Measurements from ENCODE around the gene TIMM17A. TPM values are rescaled to one million over a fixed set of nuclear protein-coding genes. Genes with fewer than 3 reads are reported as not detected.
A peak's percentile ranks its signal among the peaks of the same experiment; 100 is the strongest.

Gene TIMM17A
- polyA plus RNA-seq, 1 donor: 41.6 TPM

DNA sequence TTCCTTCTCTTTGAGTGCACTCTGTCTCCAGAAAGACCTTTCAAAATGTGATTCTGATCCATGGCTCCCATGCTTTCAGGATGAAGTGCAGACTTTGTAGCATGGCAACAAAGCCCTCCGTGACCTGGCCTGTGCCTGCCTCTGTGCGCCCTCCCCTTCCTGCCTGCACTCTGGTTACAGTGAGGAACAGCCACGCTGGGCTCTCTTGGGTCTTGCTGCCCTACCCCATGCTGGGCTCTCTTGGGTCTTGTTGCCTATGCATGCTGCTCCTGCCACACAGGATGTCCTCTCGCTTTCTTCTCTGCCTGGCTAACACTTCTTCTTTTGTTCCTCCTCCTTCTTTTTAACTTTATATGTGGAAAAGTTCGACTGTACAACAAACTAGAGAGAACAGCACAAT, 37.0 kb upstream of the TIMM17A start:
- Histone ChIP-seq H3K27me3 (ENCODE audit: control insufficient read depth, insufficient read depth, low read length) (no peaks in the 10 kb centered on the region), H3K36me3 (ENCODE audit: control insufficient read depth, insufficient read depth, low read length) (no peaks in the 10 kb centered on the region), H3K4me3 (ENCODE audit: low read length) (no peak overlapping the region), H3K4me1 (ENCODE audit: control insufficient read depth, insufficient read depth, low read length) (peaks cover 11% of the 10 kb centered on the region), H3K27ac (ENCODE audit: low read length) (peak overlapping the region; percentile 33), H3K9me3 (ENCODE audit: control insufficient read depth, low read depth, low read length) (no peaks in the 10 kb centered on the region)
- DNase-seq: no peak
- WGBS (ENCODE audit: insufficient coverage, low lambda C conversion rate): 100% methylated on average over 1 of the region's 5 CpGs

DNA sequence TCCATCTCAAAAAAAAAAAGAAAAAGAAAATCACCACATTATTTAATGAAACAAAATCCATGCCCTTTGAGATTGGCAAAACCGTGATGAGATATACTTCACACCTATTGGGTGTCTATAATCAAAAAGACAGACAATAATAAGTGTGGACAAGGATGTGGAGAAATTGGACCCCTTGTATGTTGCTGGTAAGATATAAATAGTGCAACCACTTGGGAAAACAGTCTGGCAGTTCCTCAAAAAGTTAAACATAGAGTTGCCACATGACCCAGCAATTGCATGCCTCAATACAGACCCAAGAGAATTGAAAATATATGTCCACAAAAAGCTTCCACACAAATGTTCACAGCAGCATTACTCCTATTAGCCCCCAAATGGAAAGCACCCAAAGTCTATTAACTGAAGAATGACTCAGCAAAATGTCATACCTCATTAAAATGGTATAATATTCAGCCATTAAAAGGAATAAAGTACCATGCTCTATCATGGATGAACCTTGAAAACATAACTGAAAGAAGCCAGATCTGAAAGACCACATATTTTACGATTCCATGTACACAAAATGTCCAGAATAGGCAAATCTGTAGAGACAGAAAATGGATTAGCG, 33.2 kb upstream of the TIMM17A start:
- Histone ChIP-seq H3K4me3 (ENCODE audit: low read length) (no peak overlapping the region), H3K4me1 (ENCODE audit: control insufficient read depth, insufficient read depth, low read length) (peaks cover 7% of the 10 kb centered on the region), H3K27me3 (ENCODE audit: control insufficient read depth, insufficient read depth, low read length) (no peaks in the 10 kb centered on the region), H3K9me3 (ENCODE audit: control insufficient read depth, low read depth, low read length) (no peaks in the 10 kb centered on the region), H3K27ac (ENCODE audit: low read length) (no peak overlapping the region), H3K36me3 (ENCODE audit: control insufficient read depth, insufficient read depth, low read length) (no peaks in the 10 kb centered on the region)
- no peak for DNase-seq
- WGBS (ENCODE audit: insufficient coverage, low lambda C conversion rate): 100% methylated on average over 1 of the region's 3 CpGs

DNA sequence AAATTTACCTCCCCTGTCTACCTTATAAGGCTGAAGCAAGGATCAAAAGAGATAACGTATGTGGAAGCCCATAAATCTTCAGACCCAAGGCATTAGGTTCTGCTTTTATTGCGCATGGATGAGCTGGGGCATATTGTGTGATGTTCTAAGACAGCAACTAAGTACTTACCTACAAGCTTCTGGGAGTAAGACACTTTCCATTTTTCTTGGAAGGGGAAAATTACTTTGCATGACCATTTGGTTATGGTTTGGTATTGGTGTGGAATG, 30.1 kb upstream of the TIMM17A start:
- H3K4me1 ChIP-seq (ENCODE audit: control insufficient read depth, insufficient read depth, low read length): no peaks in the 10 kb centered on the region
- no CpG with 5 or more reads among the region's 2 CpGs for WGBS (ENCODE audit: insufficient coverage, low lambda C conversion rate)
- no peak overlapping the region for H3K27ac ChIP-seq (ENCODE audit: low read length)
- H3K4me3 ChIP-seq (ENCODE audit: low read length): no peak overlapping the region
- H3K27me3 ChIP-seq (ENCODE audit: control insufficient read depth, insufficient read depth, low read length): no peaks in the 10 kb centered on the region
- H3K9me3 ChIP-seq (ENCODE audit: control insufficient read depth, low read depth, low read length): no peaks in the 10 kb centered on the region
- DNase-seq: no peak
- no peaks in the 10 kb centered on the region for H3K36me3 ChIP-seq (ENCODE audit: control insufficient read depth, insufficient read depth, low read length)

DNA sequence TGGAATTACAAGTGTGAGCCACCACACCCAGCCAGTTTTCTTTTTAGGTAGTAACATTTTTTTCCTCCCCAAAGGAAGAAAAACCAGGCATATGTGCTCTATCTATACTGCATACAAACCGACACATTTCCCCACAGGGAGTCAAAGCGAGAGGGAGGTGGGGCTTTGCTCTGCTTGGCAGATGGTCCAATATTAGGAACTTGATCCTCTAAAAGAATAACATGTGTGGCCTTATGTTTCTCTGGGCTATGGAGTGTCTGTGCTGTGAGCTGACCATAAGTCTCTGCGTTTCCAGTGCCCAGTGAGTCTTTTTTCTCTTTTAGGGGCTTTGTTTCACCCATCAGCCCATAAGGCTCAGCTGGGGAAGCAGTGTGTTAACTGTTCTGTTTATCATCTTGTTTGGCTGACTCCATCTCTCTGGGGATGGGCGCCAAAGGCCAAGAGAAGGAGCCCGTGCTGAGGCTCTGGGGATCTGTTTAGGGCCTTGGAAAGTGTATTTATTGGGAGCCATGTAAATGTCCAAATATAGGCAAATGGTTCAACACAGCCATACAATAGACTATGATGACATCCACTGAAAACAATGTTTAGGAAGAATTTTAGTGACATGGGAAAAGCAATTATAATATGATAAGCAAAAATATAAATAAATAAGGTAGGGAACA, 29.2 kb upstream of the TIMM17A start:
- DNase-seq: no peak
- peaks cover 2% of the 10 kb centered on the region for H3K27me3 ChIP-seq (ENCODE audit: control insufficient read depth, insufficient read depth, low read length)
- H3K4me1 ChIP-seq (ENCODE audit: control insufficient read depth, insufficient read depth, low read length): no peaks in the 10 kb centered on the region
- WGBS (ENCODE audit: insufficient coverage, low lambda C conversion rate): no CpG with 5 or more reads among the region's 5 CpGs
- no peak overlapping the region for H3K4me3 ChIP-seq (ENCODE audit: low read length)
- H3K36me3 ChIP-seq (ENCODE audit: control insufficient read depth, insufficient read depth, low read length): no peaks in the 10 kb centered on the region
- no peaks in the 10 kb centered on the region for H3K9me3 ChIP-seq (ENCODE audit: control insufficient read depth, low read depth, low read length)
- no peak overlapping the region for H3K27ac ChIP-seq (ENCODE audit: low read length)

DNA sequence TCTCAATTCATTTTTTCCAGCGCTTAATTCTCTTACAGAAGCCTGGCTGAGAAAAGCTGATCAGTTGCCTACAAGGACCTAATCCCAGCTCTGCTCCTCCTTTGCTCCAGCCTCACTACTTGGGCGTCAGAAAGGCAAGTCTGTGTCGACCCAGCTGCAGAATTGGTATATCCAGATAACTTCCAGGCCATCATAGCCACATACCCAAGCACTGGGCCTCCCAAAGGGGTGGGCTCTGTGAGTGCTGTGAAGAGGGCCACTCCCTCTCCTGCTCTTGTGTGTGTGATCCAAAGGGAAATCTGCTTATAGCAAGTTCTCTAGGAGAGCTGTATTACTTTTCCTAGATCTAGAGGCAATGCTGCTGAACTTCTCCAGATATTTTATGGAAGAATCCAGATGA, 27.0 kb upstream of the TIMM17A start:
- Histone ChIP-seq H3K27me3 (ENCODE audit: control insufficient read depth, insufficient read depth, low read length) (peaks cover 5% of the 10 kb centered on the region), H3K9me3 (ENCODE audit: control insufficient read depth, low read depth, low read length) (no peaks in the 10 kb centered on the region), H3K36me3 (ENCODE audit: control insufficient read depth, insufficient read depth, low read length) (no peaks in the 10 kb centered on the region), H3K4me3 (ENCODE audit: low read length) (no peak overlapping the region), H3K27ac (ENCODE audit: low read length) (no peak overlapping the region), H3K4me1 (ENCODE audit: control insufficient read depth, insufficient read depth, low read length) (no peaks in the 10 kb centered on the region)
- no peak for DNase-seq
- 100% methylated on average over 1 of the region's 3 CpGs for WGBS (ENCODE audit: insufficient coverage, low lambda C conversion rate)

DNA sequence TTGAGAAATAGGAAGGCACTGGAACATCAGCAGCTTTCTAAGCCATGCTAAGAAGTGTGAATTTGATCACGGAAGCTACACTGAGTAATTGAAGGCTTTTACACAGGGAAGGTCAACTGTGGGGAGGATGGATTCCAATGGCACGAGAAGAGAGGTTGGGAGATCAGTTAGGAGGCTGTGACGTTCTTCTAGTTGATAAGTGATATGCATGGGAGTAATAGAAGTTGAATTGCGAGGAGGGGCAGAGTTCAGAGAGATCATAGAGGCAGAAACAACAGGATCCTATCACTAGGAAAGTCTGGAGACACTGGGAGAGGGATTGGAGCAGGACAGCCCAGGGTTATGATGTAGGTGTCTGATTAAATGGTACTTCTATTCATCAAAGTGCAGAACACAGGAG, 25.2 kb upstream of the TIMM17A start:
- Histone ChIP-seq H3K9me3 (ENCODE audit: control insufficient read depth, low read depth, low read length) (no peaks in the 10 kb centered on the region), H3K4me3 (ENCODE audit: low read length) (no peak overlapping the region), H3K4me1 (ENCODE audit: control insufficient read depth, insufficient read depth, low read length) (no peaks in the 10 kb centered on the region), H3K36me3 (ENCODE audit: control insufficient read depth, insufficient read depth, low read length) (no peaks in the 10 kb centered on the region), H3K27me3 (ENCODE audit: control insufficient read depth, insufficient read depth, low read length) (peaks cover 5% of the 10 kb centered on the region), H3K27ac (ENCODE audit: low read length) (no peak overlapping the region)
- DNase-seq: no peak
- WGBS (ENCODE audit: insufficient coverage, low lambda C conversion rate): no CpG with 5 or more reads among the region's 4 CpGs

DNA sequence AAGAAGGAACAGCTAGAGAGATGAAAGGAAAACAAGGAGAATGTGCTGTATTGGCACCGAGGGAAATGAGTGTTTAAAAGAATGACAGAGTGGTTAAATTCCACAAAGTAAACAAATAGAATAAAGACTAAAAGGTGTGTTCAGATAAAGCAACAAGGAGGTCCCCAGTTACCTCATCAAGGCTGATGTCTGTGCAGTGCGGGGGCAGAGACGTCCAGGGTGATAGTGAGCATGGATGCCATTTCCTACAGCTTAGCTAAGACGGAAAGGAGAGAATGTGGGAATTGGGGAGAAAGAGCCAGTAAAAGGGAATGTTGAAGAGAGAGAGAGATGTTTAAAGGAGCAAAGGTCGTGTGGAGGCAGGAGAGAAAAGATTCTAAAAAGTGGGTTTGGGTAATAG, 24.5 kb upstream of the TIMM17A start:
- Histone ChIP-seq H3K4me3 (ENCODE audit: low read length) (no peak overlapping the region), H3K27me3 (ENCODE audit: control insufficient read depth, insufficient read depth, low read length) (peaks cover 5% of the 10 kb centered on the region), H3K4me1 (ENCODE audit: control insufficient read depth, insufficient read depth, low read length) (no peaks in the 10 kb centered on the region), H3K36me3 (ENCODE audit: control insufficient read depth, insufficient read depth, low read length) (no peaks in the 10 kb centered on the region), H3K9me3 (ENCODE audit: control insufficient read depth, low read depth, low read length) (no peaks in the 10 kb centered on the region), H3K27ac (ENCODE audit: low read length) (no peak overlapping the region)
- DNase-seq: no peak
- WGBS (ENCODE audit: insufficient coverage, low lambda C conversion rate): 64% methylated on average over 3 of the region's 5 CpGs

DNA sequence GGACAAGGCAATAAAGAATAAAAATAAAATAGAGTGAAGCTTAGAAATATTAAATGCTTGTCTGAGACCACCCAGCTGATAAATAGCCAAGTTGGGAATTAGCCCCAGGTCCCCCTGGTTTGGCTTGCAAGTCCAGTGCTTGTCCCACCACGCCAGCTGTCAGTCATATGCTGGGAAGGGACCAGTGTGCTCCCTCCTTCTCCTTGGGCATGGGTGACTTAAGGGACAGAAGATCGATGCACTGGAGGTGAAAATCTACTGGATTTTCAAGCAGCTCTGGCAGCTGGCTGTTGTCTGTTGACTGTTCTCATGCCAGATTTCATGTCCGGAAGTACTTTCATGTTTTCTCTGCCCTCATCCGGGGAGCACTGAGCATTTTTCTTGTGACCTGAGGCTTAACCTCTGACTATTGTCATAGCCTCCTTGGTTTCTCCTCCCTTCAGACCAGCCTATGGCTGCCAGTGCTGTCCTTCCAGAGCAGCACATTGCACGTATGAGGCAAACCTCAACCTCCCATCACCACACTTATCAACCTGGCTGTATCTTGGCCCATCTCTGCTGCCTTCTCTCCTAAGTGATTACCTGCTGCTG, 21.4 kb upstream of the TIMM17A start:
- H3K4me1 ChIP-seq (ENCODE audit: control insufficient read depth, insufficient read depth, low read length): no peaks in the 10 kb centered on the region
- no peaks in the 10 kb centered on the region for H3K9me3 ChIP-seq (ENCODE audit: control insufficient read depth, low read depth, low read length)
- no peak overlapping the region for H3K27ac ChIP-seq (ENCODE audit: low read length)
- H3K27me3 ChIP-seq (ENCODE audit: control insufficient read depth, insufficient read depth, low read length): peaks cover 5% of the 10 kb centered on the region
- WGBS (ENCODE audit: insufficient coverage, low lambda C conversion rate): 17% methylated on average over 1 of the region's 5 CpGs
- no peaks in the 10 kb centered on the region for H3K36me3 ChIP-seq (ENCODE audit: control insufficient read depth, insufficient read depth, low read length)
- DNase-seq: no peak
- no peak overlapping the region for H3K4me3 ChIP-seq (ENCODE audit: low read length)

DNA sequence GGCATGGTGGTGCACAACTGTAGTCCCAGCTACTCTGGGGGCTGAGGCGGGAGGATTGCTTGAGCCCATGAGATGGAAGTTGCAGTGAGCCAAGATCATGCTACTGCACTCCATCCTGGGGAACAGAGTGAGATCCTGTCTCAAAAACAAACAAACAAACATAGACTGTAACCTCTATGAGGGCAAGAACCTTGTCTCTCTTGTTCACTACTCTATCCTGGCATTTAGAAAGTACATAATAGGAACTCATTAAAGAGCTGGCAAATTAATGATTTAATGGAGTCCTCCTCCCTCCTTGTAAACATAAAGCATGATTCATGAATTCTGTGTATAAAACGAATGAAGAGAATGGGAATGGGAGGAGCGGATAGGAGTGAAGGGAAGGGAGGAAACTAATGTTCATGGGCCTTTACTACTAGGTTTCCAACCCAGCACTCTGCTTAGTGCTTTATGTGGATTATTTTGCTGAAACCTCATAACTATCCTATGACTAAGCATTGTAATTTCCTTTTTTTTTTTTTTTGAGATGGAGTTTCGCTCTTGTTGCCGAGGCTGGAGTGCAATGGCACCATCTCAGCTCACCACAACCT, 17.6 kb upstream of the TIMM17A start:
- WGBS (ENCODE audit: insufficient coverage, low lambda C conversion rate): no CpG with 5 or more reads among the region's 5 CpGs
- H3K27me3 ChIP-seq (ENCODE audit: control insufficient read depth, insufficient read depth, low read length): no peaks in the 10 kb centered on the region
- no peaks in the 10 kb centered on the region for H3K9me3 ChIP-seq (ENCODE audit: control insufficient read depth, low read depth, low read length)
- no peak for DNase-seq
- no peaks in the 10 kb centered on the region for H3K36me3 ChIP-seq (ENCODE audit: control insufficient read depth, insufficient read depth, low read length)
- no peak overlapping the region for H3K4me3 ChIP-seq (ENCODE audit: low read length)
- H3K27ac ChIP-seq (ENCODE audit: low read length): no peak overlapping the region
- H3K4me1 ChIP-seq (ENCODE audit: control insufficient read depth, insufficient read depth, low read length): no peaks in the 10 kb centered on the region

DNA sequence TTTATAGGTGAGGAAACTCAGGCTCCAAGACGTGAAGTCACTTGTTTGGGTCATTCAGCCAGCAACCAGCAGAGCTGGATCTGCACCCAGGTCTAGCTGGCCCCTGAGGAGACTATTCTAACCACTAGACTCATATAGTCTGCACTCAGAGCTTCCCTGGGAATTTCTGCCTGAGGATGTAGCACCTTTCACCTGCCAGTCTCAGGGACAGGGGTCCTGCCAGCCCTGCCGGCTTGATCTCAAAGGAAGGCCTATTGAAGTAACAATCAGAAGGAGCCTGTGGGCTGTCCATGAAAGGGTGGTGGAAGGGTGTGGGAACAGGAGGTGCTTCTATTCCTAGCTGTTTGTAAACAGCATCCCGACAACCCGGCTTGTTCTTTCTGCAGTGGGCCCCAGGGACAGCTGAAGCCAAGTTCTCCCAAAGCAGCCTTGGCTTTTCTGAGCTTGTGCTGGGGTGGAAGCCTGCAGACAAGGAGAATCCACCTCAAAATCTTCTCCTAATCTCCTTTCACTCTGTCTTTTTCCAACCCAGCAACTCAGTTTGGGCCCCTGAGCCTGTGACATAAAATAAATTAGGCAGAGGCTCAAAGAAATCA, 16.8 kb upstream of the TIMM17A start:
- WGBS (ENCODE audit: insufficient coverage, low lambda C conversion rate): no CpG with 5 or more reads among the region's 4 CpGs
- no peaks in the 10 kb centered on the region for H3K9me3 ChIP-seq (ENCODE audit: control insufficient read depth, low read depth, low read length)
- no peak overlapping the region for H3K4me3 ChIP-seq (ENCODE audit: low read length)
- H3K4me1 ChIP-seq (ENCODE audit: control insufficient read depth, insufficient read depth, low read length): no peaks in the 10 kb centered on the region
- no peak overlapping the region for H3K27ac ChIP-seq (ENCODE audit: low read length)
- no peak for DNase-seq
- no peaks in the 10 kb centered on the region for H3K27me3 ChIP-seq (ENCODE audit: control insufficient read depth, insufficient read depth, low read length)
- H3K36me3 ChIP-seq (ENCODE audit: control insufficient read depth, insufficient read depth, low read length): no peaks in the 10 kb centered on the region

All from large intestine (tissue), 3 donors.